Lung (tissue), 12 donors: Measurements from ENCODE around the gene ZNF236. TPM values are rescaled to one million over a fixed set of nuclear protein-coding genes. Genes with fewer than 3 reads are reported as not detected.
A peak's percentile ranks its signal among the peaks of the same experiment; 100 is the strongest.

ENCODE experiments used
- ATAC-seq: fragments of 200-7000 bp; cut with Tn5 transposase; one replicate; pipeline ENCODE4 v1.9.1; 2020; ENCODE audit warnings: moderate number of reproducible peaks; ENCODE audit not compliant: insufficient read depth, low FRiP score
- DNase-seq, 3 donors: peaks; one replicate each; pipeline ENCODE4 v3.0.0-alpha.2; 2013 to 2017
- H3K27ac ChIP-seq, 2 donors: one replicate each; pipeline ENCODE4 v1.5.1; 2013; ENCODE audit warnings: mild to moderate bottlenecking in 2 of 2, moderate library complexity in 2 of 2, control low read depth in 1 of 2, inconsistent platforms in 1 of 2, low read depth in 1 of 2, low read length in 1 of 2
- H3K27me3 ChIP-seq, 3 donors: one replicate each; pipeline ENCODE4 v1.5.1; 2013; ENCODE audit warnings: low read length in 2 of 3; ENCODE audit not compliant: control insufficient read depth in 3 of 3, insufficient read depth in 3 of 3
- H3K36me3 ChIP-seq, 4 donors: one replicate each; pipeline ENCODE4 v1.5.1; 2013; ENCODE audit warnings: low read length in 4 of 4, mild to moderate bottlenecking in 1 of 4, moderate library complexity in 1 of 4; ENCODE audit not compliant: control insufficient read depth in 4 of 4, insufficient read depth in 4 of 4
- H3K4me1 ChIP-seq, 5 donors: one replicate each; pipeline ENCODE4 v1.5.1; 2013; ENCODE audit warnings: low read length in 5 of 5, mild to moderate bottlenecking in 2 of 5, moderate library complexity in 1 of 5; ENCODE audit not compliant: control insufficient read depth in 5 of 5, insufficient read depth in 5 of 5
- H3K4me3 ChIP-seq: one replicate; pipeline ENCODE4 v1.5.1; 2013; ENCODE audit warnings: mild to moderate bottlenecking, control low read depth, moderate library complexity
- H3K9ac ChIP-seq, 2 donors: one replicate each; pipeline ENCODE4 v1.5.1; 2013; ENCODE audit warnings: low read length in 2 of 2, control low read depth in 1 of 2; ENCODE audit not compliant: insufficient read depth in 1 of 2
- H3K9me3 ChIP-seq, 4 donors: one replicate each; pipeline ENCODE4 v1.5.1; 2013; ENCODE audit warnings: low read length in 3 of 4, mild to moderate bottlenecking in 1 of 4, moderate library complexity in 1 of 4; ENCODE audit not compliant: control insufficient read depth in 4 of 4, insufficient read depth in 3 of 4
- WGBS, 2 donors: extraction: QIAGEN DNeasy Blood & Tissue Kit; methylation state at CpG; one replicate each; pipeline ENCODE4 v1.1.7; 2013; 5-methylcytosine and 5-hydroxymethylcytosine counted together
- polyA plus RNA-seq, 2 donors: library from polyadenylated mRNA; stranded (reverse); fragments of 200-250 nt; gene quantifications; one replicate each; pipeline ENCODE4 v1.2.1, GENCODE V29; 2013
- total RNA-seq, 2 donors: library from RNA; depleted of rRNA in 1 of 2; stranded (reverse); fragments of >200 nt in 1 of 2; gene quantifications; one replicate each; pipeline ENCODE4 v1.2.1, GENCODE V29; 2014 to 2021
- TF ChIP-seq, protein P1 (sequence below): IDR thresholded peaks from 2 replicates; pipeline ENCODE4 v1.5.1; 2012; ENCODE audit warnings: mild to moderate bottlenecking; ENCODE audit errors: control extremely low read depth, extremely low read depth
- donor health status: control.
- donor health status: control.
- donor health status: Bipolar disorder and iron deficiency.
- donor health status: healthy.
- donor health status: DM: yes; HTN: yes; CAD: no.

Gene ZNF236
- total and polyA plus RNA-seq, 4 donors = 2.4 to 23.1 (median 8.8) TPM

DNA sequence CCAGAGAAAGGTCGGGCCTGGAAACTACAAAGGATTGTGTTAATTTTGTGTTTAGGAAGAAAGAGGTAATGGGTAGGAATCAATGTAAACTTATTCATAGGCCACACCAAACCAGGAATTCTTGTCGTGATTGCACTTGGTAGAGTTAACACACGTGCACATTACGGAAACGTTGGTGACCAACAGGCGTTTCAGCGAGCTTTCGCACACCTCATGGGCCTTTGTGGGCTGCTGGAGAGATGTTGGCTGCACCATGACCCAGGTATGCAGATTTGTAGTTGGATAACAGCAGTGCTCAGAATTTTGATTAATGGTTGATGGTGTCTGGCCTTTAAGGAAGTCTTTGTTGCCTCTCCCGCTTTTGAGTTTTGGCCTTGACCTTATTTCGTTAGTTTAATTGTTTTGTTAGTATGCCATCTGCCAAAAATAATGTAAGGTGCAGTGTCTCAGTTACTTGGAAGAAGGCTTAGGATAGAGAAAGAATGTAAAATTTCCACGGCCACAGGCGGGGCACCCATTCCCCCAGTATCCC is 1.9 kb downstream of the ZNF236 start:
- peaks cover 4 to 34% (median 9%) of the 10 kb centered on the region in 5 donors for H3K4me1 ChIP-seq
- WGBS, 2 donors = 83 to 84% methylated on average over 12 of the region's 12 CpGs
- H3K9me3 ChIP-seq = no peaks in the 10 kb centered on the region
- H3K9ac ChIP-seq = no peak overlapping the region
- peaks cover 0 to 3% (median 0%) of the 10 kb centered on the region in 4 donors for H3K36me3 ChIP-seq
- DNase-seq (no peak), ATAC-seq (no peak)
- no peaks in the 10 kb centered on the region for H3K27me3 ChIP-seq
- no peak overlapping the region for H3K4me3 ChIP-seq
- TF ChIP-seq, protein P1, sequence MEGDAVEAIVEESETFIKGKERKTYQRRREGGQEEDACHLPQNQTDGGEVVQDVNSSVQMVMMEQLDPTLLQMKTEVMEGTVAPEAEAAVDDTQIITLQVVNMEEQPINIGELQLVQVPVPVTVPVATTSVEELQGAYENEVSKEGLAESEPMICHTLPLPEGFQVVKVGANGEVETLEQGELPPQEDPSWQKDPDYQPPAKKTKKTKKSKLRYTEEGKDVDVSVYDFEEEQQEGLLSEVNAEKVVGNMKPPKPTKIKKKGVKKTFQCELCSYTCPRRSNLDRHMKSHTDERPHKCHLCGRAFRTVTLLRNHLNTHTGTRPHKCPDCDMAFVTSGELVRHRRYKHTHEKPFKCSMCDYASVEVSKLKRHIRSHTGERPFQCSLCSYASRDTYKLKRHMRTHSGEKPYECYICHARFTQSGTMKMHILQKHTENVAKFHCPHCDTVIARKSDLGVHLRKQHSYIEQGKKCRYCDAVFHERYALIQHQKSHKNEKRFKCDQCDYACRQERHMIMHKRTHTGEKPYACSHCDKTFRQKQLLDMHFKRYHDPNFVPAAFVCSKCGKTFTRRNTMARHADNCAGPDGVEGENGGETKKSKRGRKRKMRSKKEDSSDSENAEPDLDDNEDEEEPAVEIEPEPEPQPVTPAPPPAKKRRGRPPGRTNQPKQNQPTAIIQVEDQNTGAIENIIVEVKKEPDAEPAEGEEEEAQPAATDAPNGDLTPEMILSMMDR = no peak
- peak overlapping the region in 1 of 2 donors; percentile 96 for H3K27ac ChIP-seq

- Histone ChIP-seq H3K9me3 (no peaks in the 10 kb centered on the region), H3K36me3 (peaks cover 0 to 3% (median under 1%) of the 10 kb centered on the region in 4 donors), H3K9ac (no peak overlapping the region), H3K27ac (no peak overlapping the region), H3K4me1 (peaks cover 4 to 34% (median 8%) of the 10 kb centered on the region in 5 donors), H3K4me3 (no peak overlapping the region), H3K27me3 (no peaks in the 10 kb centered on the region)
- TF ChIP-seq, protein P1 = no peak
- WGBS, 2 donors = 83 to 89% methylated on average over 5 of the region's 5 CpGs
- DNase-seq = no peak
- no peak for ATAC-seq
These were observed 2.4 kb downstream of the ZNF236 start for GRCh38 chr18:76824754-76825153.

GRCh38 chr18:76827205-76828200 is 5.1 kb downstream of the ZNF236 start:
- WGBS, 2 donors = 72 to 76% methylated on average over 11 of the region's 11 CpGs
- no peak for ATAC-seq
- no peak overlapping the region for H3K27ac ChIP-seq

More at GRCh38 chr18:76827205-76828200, 5.1 kb downstream of the ZNF236 start:
- Histone ChIP-seq H3K9me3 (no peaks in the 10 kb centered on the region), H3K4me1 (peaks cover 0 to 25% (median 6%) of the 10 kb centered on the region in 5 donors), H3K27me3 (no peaks in the 10 kb centered on the region), H3K9ac (no peak overlapping the region), H3K4me3 (no peak overlapping the region), H3K36me3 (peaks cover 0 to 2% (median 0%) of the 10 kb centered on the region in 4 donors)
- TF ChIP-seq, protein P1 = no peak
- peak in 2 of 3 donors; percentile 51 to 62 for DNase-seq
